Small intestine (tissue), 7 donors: ENCODE measurements around the gene KRTAP9-6. TPM values are rescaled to one million over a fixed set of nuclear protein-coding genes. Genes with fewer than 3 reads are reported as not detected.

Experiments
- DNase-seq, 2 donors: peaks; one replicate each; pipeline versions ENCODE4 v3.0.0 to v3.0.0-alpha.2; 2013
- FAIRE-seq: peaks from 2 replicates; lab custom pipeline; 2012; peaks lifted over from hg19 to GRCh38; lab: Jason Lieb, UNC
- H3K27ac ChIP-seq, 3 donors: one replicate each; pipeline ENCODE4 v1.5.1; 2013; ENCODE audit warnings: low read length in 2 of 3, mild to moderate bottlenecking in 2 of 3, control low read depth in 1 of 3, inconsistent platforms in 1 of 3, low read depth in 1 of 3, moderate library complexity in 1 of 3
- H3K27me3 ChIP-seq, 3 donors: one replicate each; pipeline ENCODE4 v1.6.1; 2013; ENCODE audit warnings: low read length in 3 of 3, inconsistent platforms in 1 of 3; ENCODE audit not compliant: control insufficient read depth in 3 of 3, insufficient read depth in 3 of 3
- H3K36me3 ChIP-seq, 3 donors: one replicate each; pipeline ENCODE4 v1.6.1; 2013; ENCODE audit warnings: low read length in 3 of 3, inconsistent platforms in 1 of 3, low read depth in 1 of 3, mild to moderate bottlenecking in 1 of 3, moderate library complexity in 1 of 3; ENCODE audit not compliant: control insufficient read depth in 3 of 3, insufficient read depth in 2 of 3
- H3K4me1 ChIP-seq, 3 donors: one replicate each; pipeline ENCODE4 v1.6.1; 2013; ENCODE audit warnings: low read length in 2 of 3, inconsistent platforms in 1 of 3, low read depth in 1 of 3, mild to moderate bottlenecking in 1 of 3, moderate library complexity in 1 of 3; ENCODE audit not compliant: control insufficient read depth in 3 of 3, insufficient read depth in 2 of 3
- H3K4me3 ChIP-seq, 3 donors: one replicate each; pipeline ENCODE4 v1.5.1; 2013; ENCODE audit warnings: low read length in 3 of 3, control low read depth in 1 of 3, inconsistent platforms in 1 of 3, low read depth in 1 of 3, mild to moderate bottlenecking in 1 of 3, moderate library complexity in 1 of 3
- H3K9me3 ChIP-seq, 2 donors: one replicate each; pipeline ENCODE4 v1.6.1; 2013; ENCODE audit warnings: low read depth in 1 of 2, low read length in 1 of 2; ENCODE audit not compliant: control insufficient read depth in 2 of 2, insufficient read depth in 1 of 2
- WGBS, 3 donors: extraction: QIAGEN DNeasy Blood & Tissue Kit; methylation state at CpG; one replicate each; pipeline ENCODE4 v1.1.7; 2013; 5-methylcytosine and 5-hydroxymethylcytosine counted together
- polyA plus RNA-seq, 4 donors: library from polyadenylated mRNA; stranded (reverse) in 3 of 4; unstranded in 1 of 4; fragments of 200-250 nt in 3 of 4; fragments of 120-200 nt in 1 of 4; gene quantifications; one replicate each; pipeline versions ENCODE4 v1.2.1 to v1.2.3, GENCODE V29; 2013
- donor health status: healthy with polysubstance abuse.
- donor health status: control.
- donor health status: control.
- donor health status: Bipolar disorder and iron deficiency.
- donor health status: healthy.

Gene KRTAP9-6
- polyA plus RNA-seq, 4 donors = not detected

- Histone ChIP-seq H3K27me3 (peaks cover 0 to 17% (median 6%) of the 10 kb centered on the region in 3 donors), H3K36me3 (no peaks in the 10 kb centered on the region), H3K4me1 (no peaks in the 10 kb centered on the region), H3K9me3 (no peaks in the 10 kb centered on the region), H3K27ac (no peak overlapping the region), H3K4me3 (no peak overlapping the region)
- 82 to 85% (median 84%) methylated on average over 4 of the region's 4 CpGs for WGBS, 3 donors
- FAIRE-seq (no peak), DNase-seq (no peak)
Measured at GRCh38 chr17:41302981-41303380, 37.8 kb downstream of the KRTAP9-6 start.

GRCh38 chr17:41304091-41304490 lies 38.9 kb downstream of the KRTAP9-6 start:
- Histone ChIP-seq H3K9me3 (no peaks in the 10 kb centered on the region), H3K4me1 (no peaks in the 10 kb centered on the region), H3K27me3 (peaks cover 0 to 19% (median 4%) of the 10 kb centered on the region in 3 donors), H3K4me3 (no peak overlapping the region), H3K36me3 (no peaks in the 10 kb centered on the region), H3K27ac (no peak overlapping the region)
- no peak for DNase-seq
- WGBS, 3 donors = 82 to 85% (median 84%) methylated on average over 12 of the region's 12 CpGs
- no peak for FAIRE-seq

DNA sequence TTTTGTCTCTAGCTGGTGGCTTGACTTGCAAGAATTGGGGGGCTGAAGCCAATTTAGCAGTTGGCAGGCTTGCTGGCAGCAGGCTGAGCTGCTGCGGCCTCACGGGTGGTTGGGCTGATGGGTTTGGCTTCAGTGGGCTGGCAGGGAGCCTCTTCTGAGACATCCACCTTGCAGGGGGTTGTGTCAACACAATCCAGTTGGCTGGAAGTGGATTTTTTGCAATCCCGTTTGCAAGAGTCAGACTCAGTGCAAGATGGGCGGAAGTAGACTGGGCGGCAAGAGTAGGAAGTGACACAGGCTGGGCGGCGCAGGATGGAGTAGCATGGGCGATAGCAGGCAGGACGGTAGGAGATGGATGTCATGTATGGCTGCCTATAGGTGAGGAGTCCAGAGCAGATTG lies 42.5 kb downstream of the KRTAP9-6 start:
- H3K27me3 ChIP-seq = peaks cover 0 to 21% (median 6%) of the 10 kb centered on the region in 3 donors
- H3K36me3 ChIP-seq = no peaks in the 10 kb centered on the region
- 81 to 88% (median 87%) methylated on average over 9 of the region's 9 CpGs for WGBS, 3 donors
- H3K27ac ChIP-seq = no peak overlapping the region
- FAIRE-seq = no peak
- H3K4me3 ChIP-seq = no peak overlapping the region
- no peaks in the 10 kb centered on the region for H3K4me1 ChIP-seq
- H3K9me3 ChIP-seq = no peaks in the 10 kb centered on the region
- no peak for DNase-seq

DNA sequence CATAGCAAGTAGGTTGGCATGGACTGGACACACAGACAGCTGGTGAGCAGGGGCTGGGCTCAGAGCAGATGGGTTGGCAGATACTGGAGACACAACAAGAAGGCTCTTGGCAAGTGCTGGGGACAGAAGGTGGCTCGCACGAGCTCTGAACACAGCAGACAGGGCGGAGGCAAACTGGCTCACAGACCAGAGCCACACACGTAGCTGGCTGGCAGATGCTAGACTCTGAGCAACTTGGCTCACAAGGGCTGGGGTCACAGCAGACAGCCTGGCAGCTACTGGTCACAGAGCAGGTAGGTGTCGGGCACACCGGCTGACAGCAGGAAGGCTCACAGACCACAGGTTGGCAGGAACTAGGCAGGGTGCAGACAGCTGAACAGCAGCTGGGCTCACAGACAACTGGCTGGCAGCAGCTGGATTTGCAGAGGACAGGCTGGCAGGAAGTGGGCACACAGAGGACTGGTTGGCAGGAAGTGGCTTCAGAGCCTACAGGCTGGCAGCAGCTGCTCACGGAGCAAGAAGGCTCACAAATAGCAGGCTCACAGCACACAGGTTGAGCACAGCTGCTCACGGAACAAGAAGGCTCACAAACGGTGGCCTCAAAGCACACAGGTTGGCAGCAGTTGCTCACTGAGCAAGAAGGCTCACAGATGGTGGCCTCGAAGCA lies 43.2 kb downstream of the KRTAP9-6 start:
- Histone ChIP-seq H3K4me3 (no peak overlapping the region), H3K36me3 (no peaks in the 10 kb centered on the region), H3K4me1 (no peaks in the 10 kb centered on the region), H3K27ac (peak overlapping the region in 1 of 3 donors; percentile 65), H3K27me3 (peaks cover 0 to 21% (median 6%) of the 10 kb centered on the region in 3 donors), H3K9me3 (no peaks in the 10 kb centered on the region)
- DNase-seq (peak in 1 of 2 donors; percentile 12), FAIRE-seq (no peak)
- WGBS, 3 donors = 37 to 51% (median 41%) methylated on average over 10 of the region's 10 CpGs

DNA sequence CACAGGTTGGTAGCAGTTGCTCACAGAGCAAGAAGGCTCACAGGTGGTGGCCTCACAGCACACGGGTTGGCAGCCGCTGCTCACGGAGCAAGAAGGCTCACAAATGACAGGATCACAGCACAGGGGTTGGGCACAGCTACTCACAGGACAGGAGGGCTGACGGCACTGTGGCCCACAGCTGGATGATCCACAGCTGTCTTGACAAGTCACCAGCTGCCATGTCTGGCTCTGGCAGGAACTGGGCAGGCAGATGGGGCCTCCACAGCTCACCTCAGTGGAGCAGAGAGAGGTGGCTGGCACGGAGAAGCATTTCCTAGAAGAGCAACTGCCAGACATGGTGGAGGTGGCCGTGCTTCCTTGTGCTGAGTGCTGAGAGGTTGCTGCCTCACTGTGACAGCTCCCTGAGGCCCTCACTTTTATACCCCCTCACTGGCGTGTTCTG lies 43.8 kb downstream of the KRTAP9-6 start, which contains the start of gene KRTAP16-1:
TSS of gene KRTAP16-1 (minus strand) at position 392 of the 442 bp plus-strand sequence. CDS start at position 336, 56 bp downstream.
- Histone ChIP-seq H3K36me3 (no peaks in the 10 kb centered on the region), H3K4me3 (no peak within 1 kb of the TSS), H3K27me3 (peaks cover 0 to 21% (median 6%) of the 10 kb centered on the region in 3 donors), H3K9me3 (no peaks in the 10 kb centered on the region), H3K27ac (peak within 1 kb of the TSS in 1 of 3 donors; percentile 65), H3K4me1 (no peaks in the 10 kb centered on the region)
- DNase-seq (no peak), FAIRE-seq (no peak)
- WGBS, 3 donors = 55 to 72% (median 65%) methylated on average over 7 of the region's 7 CpGs

DNA sequence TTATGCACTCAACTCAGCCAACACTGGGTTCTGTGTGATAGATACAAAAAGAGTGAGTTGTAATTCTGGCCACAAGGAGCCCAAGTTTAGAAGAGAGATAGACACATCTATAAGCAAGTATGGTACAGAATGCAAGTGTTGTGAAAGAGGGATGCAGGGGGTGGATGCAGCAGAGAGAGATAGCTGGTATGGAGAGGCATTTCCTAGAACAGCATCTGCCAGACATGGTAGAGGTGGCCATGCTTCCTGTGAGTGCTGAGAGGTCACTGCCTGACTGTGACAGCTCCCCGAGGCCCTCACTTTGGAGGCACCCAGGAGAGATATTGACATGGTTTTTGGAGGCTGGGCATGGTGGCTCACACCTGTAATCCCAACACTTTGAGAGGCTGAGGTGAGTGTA lies 45.9 kb downstream of the KRTAP9-6 start:
- WGBS, 3 donors = 75 to 93% (median 88%) methylated on average over 1 of the region's 1 CpG
- FAIRE-seq = no peak
- H3K27me3 ChIP-seq = peaks cover 0 to 21% (median 11%) of the 10 kb centered on the region in 3 donors

DNA sequence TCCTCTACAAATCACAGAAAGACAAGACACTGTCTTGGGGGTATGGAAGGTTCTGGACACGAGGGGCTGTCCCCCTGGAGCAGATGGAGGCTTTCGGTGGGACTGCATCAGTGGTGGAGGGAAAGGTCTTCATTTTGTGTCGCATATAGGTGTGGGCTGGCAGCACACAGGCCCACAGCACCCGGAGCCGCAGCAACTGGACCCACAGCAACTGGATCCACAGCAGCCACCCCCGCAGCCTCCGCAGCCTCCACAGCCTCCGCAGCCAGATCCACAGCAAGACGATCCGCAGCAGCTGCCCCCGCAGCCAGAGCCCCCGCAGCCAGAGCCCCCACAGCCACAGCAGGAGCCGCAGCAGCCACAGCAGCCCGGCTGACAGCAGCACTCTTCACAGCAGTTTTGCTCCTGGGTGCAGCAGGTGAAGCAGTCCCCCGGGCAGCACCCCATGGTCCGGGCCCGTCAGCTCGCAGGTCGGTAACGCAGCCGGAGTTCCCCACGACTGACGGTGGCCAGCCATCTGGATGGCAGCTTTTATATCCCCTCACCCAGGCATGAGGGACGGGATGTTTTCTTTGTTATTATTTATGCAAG lies 50.1 kb downstream of the KRTAP9-6 start, which contains the start of gene KRTAP17-1:
TSS of gene KRTAP17-1 (minus strand) at position 507 of the 591 bp plus-strand sequence. CDS start at position 447, 60 bp downstream.
- DNase-seq (no peak), FAIRE-seq (no peak)
- Histone ChIP-seq H3K27ac (no peak within 1 kb of the TSS), H3K9me3 (no peaks in the 10 kb centered on the region), H3K36me3 (no peaks in the 10 kb centered on the region), H3K4me1 (no peaks in the 10 kb centered on the region), H3K4me3 (no peak within 1 kb of the TSS), H3K27me3 (peaks cover 0 to 11% (median 7%) of the 10 kb centered on the region in 3 donors)
- WGBS, 3 donors = 80 to 87% (median 83%) methylated on average over 22 to 24 of the region's 24 CpGs

More for the DNA sequence above, 45.9 kb downstream of the KRTAP9-6 start:
- no peaks in the 10 kb centered on the region for H3K9me3 ChIP-seq
- H3K36me3 ChIP-seq = no peaks in the 10 kb centered on the region
- H3K4me3 ChIP-seq = no peak overlapping the region
- no peaks in the 10 kb centered on the region for H3K4me1 ChIP-seq
- no peak for DNase-seq
- H3K27ac ChIP-seq = no peak overlapping the region
